GM18873 (cell line): Measurements from ENCODE around the gene SETD1B.
A peak's percentile ranks its signal among the peaks of the same experiment; 100 is the strongest.

Experiments
- ATAC-seq: cut with Tn5 transposase; IDR thresholded peaks from one replicate; pipeline ENCODE4 v1.9.1; 2021; ENCODE audit warnings: mild to moderate bottlenecking, moderate library complexity, moderate number of reproducible peaks; ENCODE audit not compliant: unreplicated experiment, low FRiP score

Gene SETD1B

DNA sequence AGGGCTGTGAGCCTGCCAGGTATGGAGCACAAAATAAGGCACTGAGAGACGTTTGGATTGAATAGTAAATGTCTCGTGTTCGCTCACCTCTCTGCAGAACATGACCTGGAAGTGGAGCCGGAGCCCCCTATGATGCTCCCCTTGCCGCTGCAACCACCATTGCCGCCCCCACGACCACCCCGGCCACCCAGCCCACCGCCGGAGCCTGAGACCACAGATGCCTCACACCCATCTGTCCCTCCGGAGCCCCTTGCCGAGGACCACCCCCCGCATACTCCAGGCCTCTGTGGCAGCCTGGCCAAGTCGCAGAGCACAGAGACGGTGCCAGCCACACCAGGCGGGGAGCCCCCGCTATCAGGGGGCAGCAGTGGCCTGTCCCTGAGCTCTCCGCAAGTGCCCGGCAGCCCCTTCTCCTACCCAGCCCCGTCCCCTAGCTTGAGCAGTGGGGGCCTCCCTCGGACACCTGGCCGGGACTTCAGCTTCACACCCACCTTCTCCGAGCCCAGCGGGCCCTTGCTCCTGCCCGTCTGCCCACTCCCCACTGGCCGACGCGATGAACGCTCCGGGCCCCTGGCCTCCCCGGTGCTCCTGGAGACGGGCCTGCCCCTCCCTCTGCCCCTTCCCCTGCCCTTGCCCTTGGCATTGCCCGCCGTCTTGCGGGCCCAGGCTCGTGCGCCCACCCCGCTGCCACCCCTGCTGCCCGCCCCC is 18.7 kb downstream of the SETD1B start:
- ATAC-seq: no peak

DNA sequence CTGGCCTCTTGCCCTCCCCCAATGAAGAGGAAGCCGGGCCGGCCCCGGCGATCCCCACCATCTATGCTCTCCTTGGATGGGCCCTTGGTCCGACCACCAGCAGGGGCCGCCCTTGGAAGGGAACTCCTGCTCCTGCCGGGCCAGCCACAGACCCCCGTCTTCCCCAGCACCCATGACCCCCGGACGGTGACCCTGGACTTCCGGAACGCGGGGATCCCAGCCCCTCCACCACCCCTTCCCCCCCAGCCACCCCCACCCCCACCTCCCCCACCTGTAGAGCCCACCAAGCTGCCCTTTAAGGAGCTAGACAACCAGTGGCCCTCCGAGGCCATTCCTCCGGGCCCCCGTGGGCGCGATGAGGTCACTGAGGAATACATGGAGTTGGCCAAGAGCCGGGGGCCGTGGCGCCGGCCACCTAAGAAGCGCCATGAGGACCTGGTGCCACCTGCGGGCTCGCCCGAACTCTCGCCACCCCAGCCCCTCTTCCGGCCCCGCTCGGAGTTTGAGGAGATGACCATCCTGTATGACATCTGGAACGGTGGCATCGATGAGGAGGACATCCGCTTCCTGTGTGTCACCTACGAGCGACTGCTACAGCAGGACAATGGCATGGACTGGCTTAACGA is 19.4 kb downstream of the SETD1B start:
- ATAC-seq: no peak

DNA sequence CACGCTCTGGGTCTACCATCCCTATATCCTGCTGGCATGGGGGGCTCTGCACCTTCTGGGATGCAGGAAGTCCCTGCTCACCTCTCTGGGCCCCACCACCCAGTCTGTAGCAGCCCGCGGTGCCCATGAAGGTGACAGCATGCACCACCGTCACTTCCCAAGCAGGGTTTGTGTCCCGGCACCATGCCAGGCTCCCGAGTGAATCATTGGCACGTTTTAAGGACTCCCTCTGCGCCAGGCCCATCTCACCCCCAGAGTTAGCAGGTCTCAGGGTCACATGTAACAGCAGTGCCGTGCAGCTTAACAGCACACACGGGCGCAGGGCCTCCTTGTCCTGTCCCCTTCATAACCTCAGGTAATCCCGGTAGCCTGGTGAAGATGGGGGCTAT is 19.9 kb downstream of the SETD1B start:
- no peak for ATAC-seq

DNA sequence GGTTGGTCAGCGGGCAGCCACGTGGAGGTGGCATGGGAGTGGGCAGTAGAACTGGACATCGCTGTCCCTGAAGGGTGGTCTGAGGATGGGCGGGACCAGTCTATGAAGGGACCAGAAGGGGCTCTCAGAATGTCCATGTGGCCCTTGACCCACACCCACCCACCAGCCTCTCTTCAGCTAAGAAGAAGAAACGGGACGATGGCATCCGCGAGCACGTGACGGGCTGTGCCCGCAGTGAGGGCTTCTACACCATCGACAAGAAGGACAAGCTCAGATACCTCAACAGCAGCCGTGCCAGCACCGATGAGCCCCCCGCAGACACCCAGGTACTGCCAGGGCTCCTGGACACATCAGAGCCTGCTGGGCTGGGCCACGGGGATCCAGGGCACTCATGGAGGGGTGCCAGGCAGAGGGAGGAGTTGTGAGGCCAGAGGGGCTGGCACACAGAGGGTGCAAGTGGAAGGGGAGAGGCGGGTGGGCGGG is 21.3 kb downstream of the SETD1B start:
- no peak for ATAC-seq

DNA sequence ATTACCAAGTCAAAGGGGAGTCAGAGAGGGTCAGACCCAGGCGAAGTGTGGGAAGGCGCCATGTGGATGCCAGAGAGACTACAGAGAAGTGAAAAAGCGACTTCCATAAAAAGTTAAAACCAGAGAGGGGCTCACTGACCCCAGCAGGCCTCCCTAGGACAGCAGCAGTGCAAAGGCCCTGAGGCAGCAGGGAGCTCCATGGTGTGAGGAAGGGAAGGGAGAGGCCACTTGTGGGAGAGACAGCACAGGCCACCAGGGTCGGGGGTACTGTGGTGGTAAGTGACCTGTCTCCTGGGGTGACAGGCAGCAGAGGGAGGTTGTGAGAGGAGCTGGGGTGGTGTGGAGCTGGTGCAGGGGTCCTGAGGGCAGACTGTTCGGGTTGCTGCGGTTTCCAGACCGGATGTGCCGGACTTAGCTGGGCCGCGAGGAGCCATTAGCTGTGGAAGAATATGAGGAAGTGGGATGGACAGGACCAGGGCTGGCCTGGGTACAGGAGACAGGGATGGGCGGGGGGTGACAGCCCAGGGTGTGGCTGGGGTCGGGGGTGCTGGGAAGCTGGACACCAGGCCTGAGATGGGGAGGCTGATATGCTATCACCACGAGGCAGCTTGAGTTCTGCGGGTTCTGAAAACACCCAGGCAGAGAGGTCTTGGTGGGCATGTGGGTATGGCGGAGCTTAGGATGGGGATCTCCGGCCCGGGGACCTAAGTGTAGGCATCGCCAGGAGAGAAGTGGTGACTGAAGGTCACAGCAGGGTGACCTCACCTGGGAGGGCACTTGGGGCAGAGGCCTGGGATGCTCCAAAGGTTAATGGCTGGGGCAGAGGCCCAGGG is 22.7 kb downstream of the SETD1B start:
- ATAC-seq: no peak

DNA sequence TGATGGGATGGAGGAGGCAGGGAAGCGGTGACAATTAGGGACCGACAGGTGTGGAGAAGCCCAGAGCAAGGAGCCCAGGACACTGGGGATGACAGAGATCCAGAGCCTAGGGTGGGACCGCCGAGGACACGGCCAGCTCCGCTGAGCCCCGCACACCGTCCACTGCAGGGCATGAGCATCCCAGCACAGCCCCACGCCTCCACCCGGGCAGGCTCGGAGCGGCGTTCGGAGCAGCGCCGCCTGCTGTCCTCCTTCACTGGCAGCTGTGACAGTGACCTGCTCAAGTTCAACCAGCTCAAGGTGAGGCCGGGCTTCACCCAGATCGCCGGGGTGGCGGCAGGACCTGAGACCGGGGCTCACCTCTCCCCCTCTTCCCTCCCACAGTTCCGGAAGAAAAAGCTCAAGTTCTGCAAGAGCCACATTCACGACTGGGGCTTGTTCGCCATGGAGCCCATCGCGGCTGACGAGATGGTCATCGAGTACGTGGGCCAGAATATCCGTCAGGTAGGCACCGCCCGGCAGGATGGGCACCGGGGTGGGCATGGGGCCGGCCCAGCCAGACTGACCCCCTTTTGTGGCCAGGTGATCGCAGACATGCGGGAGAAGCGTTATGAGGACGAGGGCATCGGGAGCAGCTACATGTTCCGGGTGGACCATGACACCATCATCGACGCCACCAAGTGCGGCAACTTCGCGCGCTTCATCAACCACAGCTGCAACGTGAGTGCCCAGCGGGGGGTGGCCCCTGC is 23.7 kb downstream of the SETD1B start:
- no peak for ATAC-seq

DNA sequence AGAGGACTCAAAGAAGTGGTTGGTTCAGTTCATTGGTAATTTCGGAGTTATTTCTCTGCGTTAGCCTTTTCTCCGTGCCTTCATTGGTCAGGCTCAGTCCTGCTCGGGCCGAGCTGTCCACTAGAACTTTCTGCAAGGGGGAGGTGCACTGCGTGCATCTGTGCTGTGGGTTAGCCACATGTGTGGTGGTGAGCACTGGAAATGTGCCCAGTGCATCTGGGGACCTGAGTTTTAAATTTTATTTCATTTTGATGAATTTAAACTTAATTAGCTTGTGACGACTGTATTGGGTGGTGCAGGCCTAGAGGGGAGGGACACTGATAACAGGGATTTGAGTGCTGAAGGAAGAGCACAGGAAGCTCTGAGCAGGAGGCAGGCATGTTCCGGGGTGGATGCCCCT is 24.5 kb downstream of the SETD1B start:
- no peak for ATAC-seq

DNA sequence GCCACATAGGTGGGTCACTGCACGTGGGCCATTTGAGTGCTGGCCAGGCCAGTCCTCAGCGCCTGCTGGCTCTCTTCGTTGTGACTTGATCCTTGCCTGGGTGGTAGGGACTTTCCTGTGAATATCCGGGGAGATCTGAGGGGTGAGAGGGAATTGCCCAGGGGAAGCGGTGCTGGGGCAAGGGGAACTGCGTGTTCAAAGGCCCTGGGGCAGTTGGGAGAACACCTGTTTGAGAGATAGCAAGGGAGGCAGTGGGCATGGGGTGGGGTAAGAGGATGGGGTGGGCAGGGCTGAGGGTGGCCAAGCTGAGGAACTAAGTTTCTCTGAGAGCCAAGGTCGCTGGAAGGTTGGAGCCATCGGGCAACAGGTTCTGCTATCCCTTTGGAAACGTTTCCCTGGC is 25.0 kb downstream of the SETD1B start:
- ATAC-seq: no peak

DNA sequence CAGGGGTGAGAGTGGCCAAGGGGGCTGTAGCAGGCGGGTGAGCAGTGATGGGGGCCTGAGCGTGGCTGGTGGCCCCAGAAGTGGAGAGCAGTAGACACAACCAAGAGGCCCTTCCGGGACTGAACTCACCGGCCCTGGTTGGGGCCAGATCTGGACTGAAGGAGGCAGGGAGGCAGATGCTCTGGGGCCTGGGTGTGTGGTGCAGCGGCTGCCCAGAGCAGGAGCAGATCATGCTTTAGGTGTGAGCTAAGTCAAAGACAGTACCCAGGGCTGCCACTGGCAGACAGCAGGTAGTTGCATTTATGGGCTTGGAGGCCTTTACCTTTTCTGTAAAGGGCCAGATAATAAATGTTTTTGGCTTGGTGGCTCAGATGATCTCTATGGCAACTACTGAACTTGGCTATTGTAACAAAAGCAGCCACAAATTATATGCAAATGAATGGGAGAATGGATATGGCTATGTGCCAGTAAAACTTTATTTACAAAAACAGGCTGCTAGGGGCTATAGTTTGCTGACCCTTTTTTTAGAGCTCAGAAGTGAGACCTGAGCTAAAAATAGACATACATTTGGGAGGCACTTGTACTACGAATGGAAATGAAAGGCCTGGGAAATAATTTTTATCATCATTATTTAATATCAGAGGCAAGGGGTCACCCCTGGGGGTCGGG is 25.6 kb downstream of the SETD1B start:
- ATAC-seq: no peak

DNA sequence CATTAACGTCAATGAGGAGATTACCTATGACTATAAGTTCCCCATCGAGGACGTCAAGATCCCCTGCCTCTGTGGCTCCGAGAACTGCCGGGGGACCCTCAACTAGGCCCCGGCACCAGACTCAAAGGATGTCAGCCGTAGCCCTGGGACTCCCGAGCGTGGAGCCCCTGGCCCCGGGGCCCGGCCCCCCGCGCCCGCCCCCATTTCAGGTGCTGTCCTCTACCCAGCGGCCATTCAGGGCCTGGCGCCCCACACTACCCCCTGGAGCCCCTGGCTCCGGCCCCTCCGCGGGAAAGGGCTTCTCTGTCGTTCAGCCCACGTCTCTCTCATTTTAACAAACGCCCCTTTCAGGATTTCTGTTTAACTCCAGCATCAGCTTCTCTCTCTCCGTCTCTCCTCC is 26.3 kb downstream of the SETD1B start:
- no peak for ATAC-seq

DNA sequence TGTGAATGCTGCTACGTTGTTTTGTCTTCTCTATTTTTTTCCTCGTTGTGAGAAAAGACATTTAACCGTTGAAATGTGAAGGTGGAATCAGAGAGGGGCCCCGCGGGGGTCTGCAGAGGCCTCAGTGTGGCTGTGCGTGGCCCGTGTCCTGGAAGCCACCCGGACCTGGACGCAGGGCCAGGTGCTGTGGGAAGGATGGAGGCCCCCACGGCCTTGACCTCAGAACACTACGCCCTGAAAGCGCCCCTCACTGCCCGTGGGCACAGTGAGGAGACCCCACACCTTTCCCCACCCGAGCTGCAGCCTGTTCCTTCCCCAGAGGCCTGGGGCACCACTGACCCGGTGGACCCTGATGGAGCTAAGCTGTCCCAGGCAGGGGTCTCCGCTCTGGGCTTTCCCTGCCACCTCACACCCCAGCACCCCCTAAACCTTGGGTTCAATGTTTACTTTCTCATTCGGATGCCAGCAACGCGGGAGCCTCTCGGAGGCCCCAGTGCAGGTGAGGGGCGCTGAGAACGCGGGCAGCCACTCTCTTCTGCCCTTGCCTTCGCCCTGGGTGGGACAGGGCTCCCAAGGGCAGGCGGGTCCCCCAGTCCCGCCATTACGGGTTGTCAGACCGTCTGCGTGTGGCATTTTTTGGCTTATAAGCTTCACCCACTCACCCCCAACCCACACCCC is 26.9 kb downstream of the SETD1B start:
- no peak for ATAC-seq

DNA sequence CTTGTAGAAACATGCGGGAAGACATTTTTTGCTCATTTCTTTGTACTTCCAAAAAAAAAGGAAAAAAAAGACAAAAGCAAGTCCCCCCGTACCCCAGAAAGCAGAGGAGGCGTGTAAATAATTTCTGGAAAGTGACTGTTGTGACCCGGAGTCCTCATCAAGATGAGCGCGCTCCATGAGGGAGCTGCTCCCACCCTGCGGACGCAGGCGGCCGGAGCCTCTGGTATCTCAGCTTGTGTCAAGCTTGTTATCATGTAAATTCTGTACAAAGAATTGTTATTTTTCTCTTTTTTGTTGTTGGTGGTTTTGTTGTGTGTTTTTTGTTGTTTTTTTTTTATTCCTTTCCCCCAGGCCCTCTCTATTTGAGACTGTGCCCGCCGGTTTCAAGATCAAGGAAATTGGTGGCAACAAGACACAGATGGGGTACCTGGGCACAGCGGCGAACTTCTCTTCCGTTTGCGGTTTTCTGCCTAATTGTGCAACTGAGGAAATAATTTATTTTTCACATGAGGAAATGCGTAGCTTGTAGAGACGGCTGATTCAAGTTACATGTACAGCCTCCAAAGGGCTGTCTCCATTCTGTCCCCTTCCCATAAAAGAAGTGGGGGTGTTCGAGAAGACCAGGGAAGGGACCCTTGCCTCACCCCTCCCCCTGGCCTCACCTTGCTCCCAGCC is 27.9 kb downstream of the SETD1B start:
- no peak for ATAC-seq

DNA sequence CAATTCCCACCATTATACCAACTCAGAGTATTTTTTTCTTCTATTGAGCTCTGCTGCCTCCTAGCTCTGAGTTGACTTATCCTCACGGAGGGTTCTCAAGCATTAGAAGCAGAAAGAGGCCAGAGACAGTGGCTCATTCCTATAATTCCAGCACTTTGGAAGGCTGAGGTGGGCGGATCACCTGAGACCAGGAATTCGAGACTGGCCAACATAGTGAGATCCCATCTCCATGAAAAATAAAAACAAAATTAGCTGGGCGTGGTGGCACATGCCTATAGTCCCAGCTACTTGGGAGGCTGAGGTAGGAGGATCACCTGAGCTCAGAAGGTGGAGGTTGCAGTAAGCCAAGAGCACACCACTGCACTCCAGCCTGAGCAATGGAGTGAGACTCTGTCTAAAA is 33.9 kb downstream of the SETD1B start:
- no peak for ATAC-seq

DNA sequence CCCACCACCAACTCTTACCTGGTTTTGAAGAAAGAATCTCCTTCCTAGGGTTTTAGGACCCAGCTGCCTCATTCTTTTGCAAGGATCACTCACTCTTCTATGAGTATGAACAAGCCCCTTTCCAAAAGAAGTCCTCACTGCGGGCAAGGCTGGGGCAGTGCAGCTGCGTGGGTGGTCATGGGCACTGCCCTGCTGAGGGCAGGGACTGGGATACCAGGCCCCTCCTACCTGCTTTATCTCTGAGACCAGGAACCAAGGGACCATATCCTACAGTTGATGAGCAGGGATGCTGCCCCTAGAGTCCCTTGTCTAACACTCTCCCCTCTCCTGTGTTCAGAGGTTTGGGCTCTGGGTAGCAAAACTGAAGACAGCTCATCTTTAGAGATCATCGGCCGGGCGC is 34.3 kb downstream of the SETD1B start:
- no peak for ATAC-seq

DNA sequence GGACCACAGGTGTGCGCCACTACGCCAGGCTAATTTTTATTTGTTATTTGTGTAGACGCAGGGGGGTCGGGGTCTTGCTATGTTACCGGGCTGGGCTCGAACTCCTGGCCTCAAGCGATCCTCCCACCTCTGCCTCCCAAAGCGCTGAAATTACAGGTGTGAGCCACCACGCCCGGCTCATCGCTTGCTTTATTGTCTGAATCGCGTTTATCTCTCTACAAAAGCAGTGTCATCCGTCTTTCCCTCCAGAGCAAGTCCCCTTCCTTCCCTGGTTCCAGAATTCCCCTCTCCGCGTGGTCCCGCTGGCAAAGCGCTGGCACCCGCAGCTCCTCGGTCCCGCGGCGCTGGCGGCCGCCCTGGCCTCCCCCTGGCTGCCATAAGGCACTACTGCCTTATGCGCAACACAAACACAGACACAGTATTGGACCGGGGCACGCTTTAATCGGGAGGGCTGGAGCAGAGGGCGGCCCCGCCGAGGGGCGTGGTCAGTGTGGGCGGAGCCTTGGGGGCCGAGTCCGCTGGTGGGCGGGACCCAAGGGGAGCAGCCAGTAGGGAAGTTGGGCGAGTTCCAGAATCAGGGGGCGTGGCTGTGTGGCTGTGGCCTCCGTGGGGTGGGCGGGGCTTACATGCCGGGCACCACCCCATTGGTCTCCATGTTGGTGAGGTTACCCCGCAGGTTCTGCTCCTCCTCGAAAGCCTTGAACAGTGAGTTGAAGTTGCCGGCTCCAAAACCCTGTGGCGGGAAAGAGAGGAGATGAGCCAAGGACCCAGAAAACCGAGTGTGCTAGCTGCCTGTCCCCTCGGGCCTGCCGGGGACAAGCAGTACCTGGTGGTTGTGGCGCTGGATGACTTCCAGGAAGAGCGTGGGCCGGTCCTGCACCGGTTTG is 35.5 kb downstream of the SETD1B start:
- peak; percentile 90 for ATAC-seq

DNA sequence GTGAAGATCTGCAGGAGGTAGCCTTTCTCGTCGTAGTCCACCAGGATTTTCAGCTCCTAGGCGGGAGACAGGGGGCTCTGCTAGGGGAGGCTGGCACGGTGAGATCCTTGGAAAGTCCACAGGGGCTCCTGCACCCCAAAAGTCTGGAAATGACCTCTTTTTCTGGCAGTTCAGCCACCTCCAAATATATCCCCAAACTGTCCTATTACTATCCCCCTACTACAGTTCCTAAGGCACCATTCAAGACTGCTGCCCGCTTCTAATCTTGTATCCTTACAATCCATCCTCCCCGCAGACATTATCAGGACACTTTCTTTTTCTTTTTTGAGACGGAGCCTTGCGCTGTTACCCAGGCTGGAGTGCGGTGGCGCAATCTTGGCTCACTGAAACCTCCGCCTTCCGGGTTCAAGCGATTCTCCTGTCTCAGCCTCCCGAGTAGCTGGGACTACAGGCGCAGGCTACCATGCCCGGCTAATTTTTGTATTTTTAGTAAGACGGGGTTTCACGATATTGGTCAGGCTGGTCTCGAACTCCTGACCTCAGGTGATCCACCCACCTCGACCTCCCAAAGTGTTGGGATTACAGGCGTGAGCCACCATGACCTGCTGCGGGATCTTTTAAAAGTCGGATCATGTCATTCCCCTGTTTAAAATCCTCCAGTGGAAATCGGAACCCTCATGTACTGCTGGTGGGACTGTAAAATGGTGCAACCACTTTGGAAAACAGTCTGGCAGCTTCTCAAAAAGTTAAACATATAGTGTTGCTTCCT is 36.4 kb downstream of the SETD1B start:
- no peak for ATAC-seq

DNA sequence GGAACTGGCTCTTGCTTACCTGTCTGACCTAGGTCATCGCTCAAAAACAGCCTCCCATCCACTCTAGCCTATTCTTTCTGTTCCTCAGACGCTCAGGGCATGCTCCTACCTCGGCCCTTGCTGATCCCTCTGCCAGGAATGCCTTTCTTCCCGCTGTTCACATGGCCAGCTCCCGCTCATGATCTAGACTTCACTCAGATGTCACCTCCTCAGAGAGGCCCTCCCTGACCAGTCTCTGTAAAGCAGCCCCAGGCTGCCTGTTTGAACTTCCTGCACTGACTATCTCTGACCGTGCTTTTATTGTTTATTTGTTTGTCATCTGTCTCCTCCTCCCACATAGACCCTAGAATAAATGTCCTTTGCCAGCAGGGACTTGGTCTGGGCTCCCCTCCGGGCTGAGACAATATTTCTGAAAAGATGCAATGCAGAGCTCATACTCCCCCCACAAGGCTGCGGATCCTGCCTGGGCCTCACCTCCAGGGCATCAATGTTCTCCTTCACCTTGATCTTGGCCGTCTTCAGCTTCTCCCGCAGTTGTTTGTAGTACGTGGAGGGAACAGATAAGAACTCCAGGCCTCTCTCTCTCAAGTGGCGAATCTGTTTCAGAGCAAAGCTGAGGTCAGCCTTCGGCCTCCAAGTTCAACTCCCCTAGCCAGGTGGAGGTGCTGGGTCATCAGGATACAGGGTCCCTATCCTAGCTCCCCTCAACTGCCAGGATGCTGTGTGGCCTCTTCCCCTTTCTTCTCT is 39.6 kb downstream of the SETD1B start:
- ATAC-seq: no peak
